ENCODE data around the gene CD3E.

The CD3E gene

DNA sequence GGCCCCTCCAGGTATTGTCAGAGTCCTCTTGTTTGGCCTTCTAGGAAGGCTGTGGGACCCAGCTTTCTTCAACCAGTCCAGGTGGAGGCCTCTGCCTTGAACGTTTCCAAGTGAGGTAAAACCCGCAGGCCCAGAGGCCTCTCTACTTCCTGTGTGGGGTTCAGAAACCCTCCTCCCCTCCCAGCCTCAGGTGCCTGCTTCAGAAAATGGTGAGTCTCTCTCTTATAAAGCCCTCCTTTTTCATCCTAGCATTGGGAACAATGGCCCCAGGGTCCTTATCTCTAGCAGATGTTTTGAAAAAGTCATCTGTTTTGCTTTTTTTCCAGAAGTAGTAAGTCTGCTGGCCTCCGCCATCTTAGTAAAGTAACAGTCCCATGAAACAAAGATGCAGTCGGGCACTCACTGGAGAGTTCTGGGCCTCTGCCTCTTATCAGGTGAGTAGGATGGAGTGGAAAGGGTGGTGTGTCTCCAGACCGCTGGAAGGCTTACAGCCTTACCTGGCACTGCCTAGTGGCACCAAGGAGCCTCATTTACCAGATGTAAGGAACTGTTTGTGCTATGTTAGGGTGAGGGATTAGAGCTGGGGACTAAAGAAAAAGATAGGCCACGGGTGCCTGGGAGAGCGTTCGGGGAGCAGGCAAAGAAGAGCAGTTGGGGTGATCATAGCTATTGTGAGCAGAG, at the start of gene CD3E:
Gene CD3E (plus strand): TSS at position 163 of the 681 bp plus-strand sequence. CDS start 223 bp downstream, at position 386.
- Histone ChIP-seq H3K27ac (no peak within 1 kb of the TSS), H3K4me3 (no peak within 1 kb of the TSS), H3K36me3 (ENCODE audit: insufficient read depth, low read length) (no peaks in the 10 kb centered on the region), H3K9ac (ENCODE audit: insufficient read length) (no peak within 1 kb of the TSS), H3K9me3 (ENCODE audit: low read depth, low read length) (no peaks in the 10 kb centered on the region)
- TF ChIP-seq POLR2AphosphoS5 (IDR thresholded peaks at IDR 0.05; ENCODE audit: borderline replicate concordance, low read depth, low read length), result no peak
- no peak for DNase-seq (ENCODE audit: low read depth, low spot score)

DNA sequence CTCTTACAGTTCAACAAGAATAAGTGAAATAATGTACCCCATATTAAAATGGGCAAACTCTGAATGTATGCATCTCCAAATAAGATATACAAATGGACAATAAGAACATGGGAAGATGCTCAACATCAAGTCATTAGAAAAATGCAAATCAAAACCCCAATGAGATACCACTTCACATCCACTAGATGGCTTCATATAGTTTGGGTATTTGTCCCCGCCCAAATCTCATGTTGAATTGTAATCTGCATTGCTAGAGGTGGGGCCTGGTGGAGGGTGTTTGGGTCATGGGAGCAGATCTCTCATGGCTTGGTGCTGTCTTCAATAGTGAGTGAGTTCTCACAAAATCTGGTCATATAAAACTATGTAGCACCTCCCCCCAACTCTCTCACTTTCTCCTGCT, 46.1 kb upstream of the CD3E start:
- Histone ChIP-seq H3K9me3 (ENCODE audit: low read depth, low read length) (no peaks in the 10 kb centered on the region), H3K36me3 (ENCODE audit: insufficient read depth, low read length) (no peaks in the 10 kb centered on the region), H3K4me3 (no peak overlapping the region), H3K27ac (no peak overlapping the region), H3K9ac (ENCODE audit: insufficient read length) (no peak overlapping the region)
- DNase-seq (ENCODE audit: low read depth, low spot score), result no peak
- no peak for TF ChIP-seq EZH2 (IDR thresholded peaks at IDR 0.05)

DNA sequence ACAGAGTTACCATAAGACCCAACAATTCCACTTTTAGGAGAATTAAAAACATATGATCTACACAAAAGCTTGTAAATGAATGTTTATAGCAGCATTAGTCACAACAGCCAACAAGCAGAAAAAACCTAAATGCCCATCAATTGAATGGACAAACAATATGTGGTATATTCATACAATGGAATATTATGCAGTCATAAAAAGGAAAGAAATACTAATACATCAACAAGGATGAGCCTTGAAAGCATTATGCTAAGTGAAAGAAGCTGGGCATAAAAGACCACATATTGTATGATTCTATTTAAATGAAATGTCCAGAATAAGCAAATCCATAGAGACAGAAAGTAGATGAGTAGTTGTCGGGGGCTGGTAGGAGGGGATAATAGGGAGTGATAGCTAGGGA, 45.4 kb upstream of the CD3E start:
- no peak for DNase-seq (ENCODE audit: low read depth, low spot score)
- TF ChIP-seq EZH2 (IDR thresholded peaks at IDR 0.05), result no peak
- TF ChIP-seq FOXP2 (optimal IDR thresholded peaks at IDR 0.05; ENCODE audit: control extremely low read depth, extremely low read length, insufficient read depth), result no peak
- TF ChIP-seq POLR2AphosphoS5 (IDR thresholded peaks at IDR 0.05; ENCODE audit: borderline replicate concordance, low read depth, low read length), result no peak
- H3K9me3 ChIP-seq (ENCODE audit: low read depth, low read length), result no peaks in the 10 kb centered on the region
- no peak overlapping the region for H3K9ac ChIP-seq (ENCODE audit: insufficient read length)
- no peak overlapping the region for H3K4me3 ChIP-seq
- H3K36me3 ChIP-seq (ENCODE audit: insufficient read depth, low read length), result no peaks in the 10 kb centered on the region
- H3K27ac ChIP-seq, result no peak overlapping the region

DNA sequence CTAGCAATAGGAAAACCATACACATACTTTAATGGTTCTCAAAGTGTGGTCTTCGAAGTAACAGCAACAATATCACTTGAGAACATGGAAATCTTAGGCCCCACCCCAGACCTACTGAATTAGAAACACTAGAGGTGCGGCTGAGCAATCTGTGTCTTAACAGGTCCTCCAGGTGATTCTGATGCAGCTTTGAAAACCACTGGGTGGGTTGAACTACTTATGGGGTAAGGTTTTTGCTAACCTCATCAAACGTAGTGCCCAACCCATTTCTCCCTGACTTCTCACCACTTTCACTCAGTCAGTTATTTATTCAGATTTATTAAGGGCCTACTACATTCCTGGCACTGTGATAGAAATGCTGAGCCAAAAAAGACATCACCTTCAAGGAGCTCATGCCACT, 44.2 kb upstream of the CD3E start:
- H3K4me3 ChIP-seq, result no peak overlapping the region
- H3K9me3 ChIP-seq (ENCODE audit: low read depth, low read length), result no peaks in the 10 kb centered on the region
- no peak overlapping the region for H3K9ac ChIP-seq (ENCODE audit: insufficient read length)
- TF ChIP-seq FOXP2 (optimal IDR thresholded peaks at IDR 0.05; ENCODE audit: control extremely low read depth, extremely low read length, insufficient read depth), result no peak
- no peak for TF ChIP-seq EZH2 (IDR thresholded peaks at IDR 0.05)
- TF ChIP-seq POLR2AphosphoS5 (IDR thresholded peaks at IDR 0.05; ENCODE audit: borderline replicate concordance, low read depth, low read length), result no peak
- no peaks in the 10 kb centered on the region for H3K36me3 ChIP-seq (ENCODE audit: insufficient read depth, low read length)
- DNase-seq (ENCODE audit: low read depth, low spot score), result no peak
- no peak overlapping the region for H3K27ac ChIP-seq

DNA sequence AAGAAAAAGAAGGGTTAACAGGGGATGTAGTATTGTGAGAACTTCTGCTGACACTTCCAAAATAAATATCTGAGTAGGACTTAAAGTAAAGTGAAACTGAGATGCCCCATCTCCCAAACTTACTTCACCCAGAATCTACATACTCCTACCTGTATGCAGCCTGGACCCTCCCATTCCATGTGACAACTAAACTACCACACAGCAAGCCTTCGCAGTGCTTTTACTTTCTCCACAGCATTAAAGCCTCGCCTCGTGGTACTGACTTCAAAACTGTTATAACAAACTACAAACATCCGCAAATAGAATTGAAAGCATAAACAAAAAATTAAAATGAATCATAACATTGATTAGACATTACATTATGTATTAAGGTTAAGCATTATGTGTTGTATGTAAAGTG, 41.4 kb upstream of the CD3E start:
- DNase-seq (ENCODE audit: low read depth, low spot score), result no peak
- no peaks in the 10 kb centered on the region for H3K36me3 ChIP-seq (ENCODE audit: insufficient read depth, low read length)
- no peak for TF ChIP-seq POLR2AphosphoS5 (IDR thresholded peaks at IDR 0.05; ENCODE audit: borderline replicate concordance, low read depth, low read length)
- no peak for TF ChIP-seq EZH2 (IDR thresholded peaks at IDR 0.05)
- TF ChIP-seq FOXP2 (optimal IDR thresholded peaks at IDR 0.05; ENCODE audit: control extremely low read depth, extremely low read length, insufficient read depth), result no peak
- H3K27ac ChIP-seq, result no peak overlapping the region
- H3K9me3 ChIP-seq (ENCODE audit: low read depth, low read length), result no peaks in the 10 kb centered on the region
- H3K9ac ChIP-seq (ENCODE audit: insufficient read length), result no peak overlapping the region
- no peak overlapping the region for H3K4me3 ChIP-seq

DNA sequence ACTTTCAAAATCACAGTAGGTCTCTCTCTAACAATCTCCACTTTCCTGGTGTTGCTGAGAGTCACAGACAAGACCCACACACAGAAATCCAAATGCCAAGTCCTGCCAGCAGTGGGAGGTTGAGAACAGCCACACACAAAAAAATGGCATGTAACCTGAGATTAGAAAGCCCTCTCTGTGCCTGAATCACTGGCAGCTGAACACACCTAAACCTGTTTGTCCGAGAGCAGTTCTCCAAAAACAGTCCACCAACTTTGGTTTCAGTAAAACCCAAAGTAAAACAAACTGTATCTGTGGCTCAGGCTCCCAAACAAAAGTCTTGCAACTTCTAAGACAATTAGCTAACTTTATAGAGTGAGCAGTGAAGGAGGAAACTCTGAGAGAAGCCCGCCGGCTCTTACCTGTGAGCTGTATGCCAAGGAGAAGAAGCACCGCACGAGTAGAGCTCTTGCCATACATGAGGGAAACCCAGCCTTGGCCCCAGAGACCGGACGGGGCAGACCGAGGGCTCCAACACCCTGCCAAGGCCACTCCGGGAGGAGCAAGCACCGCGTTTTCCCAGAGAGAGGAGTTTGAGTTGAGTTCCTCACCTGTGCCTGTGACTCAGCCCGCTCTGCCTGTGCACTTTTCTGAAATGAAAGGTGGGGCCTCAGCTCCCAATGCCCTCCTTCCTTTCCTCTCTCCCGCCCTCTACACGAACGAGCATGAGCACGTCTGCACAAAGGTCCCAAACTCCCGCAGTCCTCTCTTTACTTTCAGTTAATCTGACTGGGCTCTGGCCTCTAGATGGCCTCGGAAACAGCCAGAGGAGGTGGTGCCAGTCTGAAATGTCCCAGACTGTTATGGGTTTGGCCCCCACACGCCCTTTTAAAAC, 40.6 kb upstream of the CD3E start, which contains the start of gene MPZL2:
Gene MPZL2 (minus strand): TSS at position 603 of the 874 bp plus-strand sequence. CDS start 144 bp downstream, at position 459.
- no peak within 1 kb of the TSS for H3K27ac ChIP-seq
- no peaks in the 10 kb centered on the region for H3K36me3 ChIP-seq (ENCODE audit: insufficient read depth, low read length)
- no peak within 1 kb of the TSS for H3K9ac ChIP-seq (ENCODE audit: insufficient read length)
- H3K4me3 ChIP-seq, result no peak within 1 kb of the TSS
- no peaks in the 10 kb centered on the region for H3K9me3 ChIP-seq (ENCODE audit: low read depth, low read length)
- DNase-seq (ENCODE audit: low read depth, low spot score), result no peak
- TF ChIP-seq FOXP2 (optimal IDR thresholded peaks at IDR 0.05; ENCODE audit: control extremely low read depth, extremely low read length, insufficient read depth) (no peak), POLR2AphosphoS5 (IDR thresholded peaks at IDR 0.05; ENCODE audit: borderline replicate concordance, low read depth, low read length) (no peak), EZH2 (IDR thresholded peaks at IDR 0.05) (no peak)

DNA sequence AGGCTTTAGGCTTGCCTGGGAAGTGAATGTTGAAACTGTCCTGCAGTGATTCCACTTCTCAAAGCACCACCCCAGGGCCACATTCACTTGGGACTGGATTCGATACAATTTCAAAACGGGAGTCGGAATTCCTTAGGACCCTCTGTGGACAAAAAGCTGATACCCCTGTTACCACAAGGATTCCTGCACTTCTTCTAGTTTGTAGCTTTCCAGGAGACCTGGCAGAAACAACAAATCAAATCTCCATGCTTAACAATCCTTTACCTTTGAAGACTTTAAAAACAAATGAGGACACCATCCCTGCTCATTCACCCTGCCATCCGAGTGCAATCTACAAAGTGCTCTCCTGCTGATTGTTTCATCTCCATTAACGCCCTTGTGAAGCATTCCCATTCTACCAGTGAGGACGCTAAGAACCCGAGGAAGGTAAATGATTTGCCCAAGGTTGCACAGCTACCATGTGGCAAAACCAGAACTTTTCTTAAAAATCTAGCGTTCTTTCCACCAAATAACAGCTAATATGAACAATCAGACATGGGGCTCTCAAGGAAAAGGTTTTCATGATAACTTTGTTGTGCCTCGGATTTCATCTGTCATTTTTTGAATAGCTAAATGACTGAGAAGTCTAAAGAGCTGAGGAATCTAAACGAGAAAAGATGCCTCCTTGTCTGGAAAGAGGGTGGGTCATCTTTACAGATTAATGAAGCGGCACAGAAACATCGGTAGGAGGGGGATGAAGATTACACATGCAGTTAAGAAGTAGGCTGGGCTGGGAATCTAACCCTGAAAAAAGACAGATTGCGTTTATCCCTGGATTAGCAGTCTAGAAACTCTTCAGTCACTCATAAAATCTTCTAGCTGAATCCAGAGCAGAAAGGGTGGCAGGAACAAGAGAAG, 39.7 kb upstream of the CD3E start:
- H3K9me3 ChIP-seq (ENCODE audit: low read depth, low read length), result no peaks in the 10 kb centered on the region
- DNase-seq (ENCODE audit: low read depth, low spot score), result no peak
- TF ChIP-seq FOXP2 (optimal IDR thresholded peaks at IDR 0.05; ENCODE audit: control extremely low read depth, extremely low read length, insufficient read depth) (no peak), EZH2 (IDR thresholded peaks at IDR 0.05) (no peak), POLR2AphosphoS5 (IDR thresholded peaks at IDR 0.05; ENCODE audit: borderline replicate concordance, low read depth, low read length) (no peak)
- no peak overlapping the region for H3K9ac ChIP-seq (ENCODE audit: insufficient read length)
- H3K36me3 ChIP-seq (ENCODE audit: insufficient read depth, low read length), result no peaks in the 10 kb centered on the region
- no peak overlapping the region for H3K27ac ChIP-seq
- no peak overlapping the region for H3K4me3 ChIP-seq

DNA sequence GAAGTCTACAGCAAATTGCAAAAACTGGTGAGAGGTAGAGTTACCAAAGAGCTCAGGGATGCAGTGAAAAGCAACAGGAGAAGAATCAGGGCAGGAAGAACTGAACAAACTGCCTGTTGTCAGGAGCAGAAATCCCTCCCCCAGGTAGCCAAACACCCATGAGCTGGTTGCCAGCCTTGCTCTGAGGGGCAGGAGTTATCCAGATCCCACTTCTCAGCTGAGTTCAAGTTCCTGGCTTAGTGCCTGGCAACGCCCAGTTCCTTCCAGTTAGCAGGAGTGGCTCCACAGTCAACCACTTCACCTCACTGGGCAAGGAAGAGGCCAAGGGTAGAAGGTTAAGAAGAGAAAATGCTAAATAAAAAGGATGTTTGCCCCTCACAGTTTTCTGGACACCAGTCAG, 38.6 kb upstream of the CD3E start:
- TF ChIP-seq FOXP2 (optimal IDR thresholded peaks at IDR 0.05; ENCODE audit: control extremely low read depth, extremely low read length, insufficient read depth) (no peak), POLR2AphosphoS5 (IDR thresholded peaks at IDR 0.05; ENCODE audit: borderline replicate concordance, low read depth, low read length) (no peak)
- Histone ChIP-seq H3K9ac (ENCODE audit: insufficient read length) (no peak overlapping the region), H3K4me3 (no peak overlapping the region), H3K36me3 (ENCODE audit: insufficient read depth, low read length) (no peaks in the 10 kb centered on the region), H3K9me3 (ENCODE audit: low read depth, low read length) (no peaks in the 10 kb centered on the region), H3K27ac (no peak overlapping the region)
- no peak for DNase-seq (ENCODE audit: low read depth, low spot score)

Data from SK-N-MC (cell line).